ENCODE measurements around the gene MTOR. TPM values are rescaled to one million over a fixed set of nuclear protein-coding genes. Genes with fewer than 3 reads are reported as not detected.
A peak's percentile ranks its signal among the peaks of the same experiment; 100 is the strongest.
"Not testable (repeated sequence)": the region's sequence is repeated elsewhere in the genome, so short reads cannot be mapped to it uniquely, and the experiment has no call there.

The MTOR gene
- 10 to 100 TPM; 33.8 to 49.1 (median 41.6) TPM for polyA plus RNA-seq (ENCODE audit: insufficient read length in 4 of 4)

GRCh38 chr1:11262171-11263049, at the start of gene MTOR:
MTOR (minus strand) TSS chr1:11262551; CDS start chr1:11259409, 3,142 bp downstream.
- peak; percentile 96 to 100 (median 98) for DNase-seq (ENCODE audit: low read depth in 4 of 4, low spot score in 2 of 4)

GRCh38 chr1:11309385-11309784, 47.0 kb upstream of the MTOR start:
- DNase-seq (ENCODE audit: low read depth in 4 of 4, low spot score in 2 of 4) = no peak

- DNase-seq (ENCODE audit: low read depth in 4 of 4, low spot score in 2 of 4) = no peak
Measured at GRCh38 chr1:11308699-11309224, 46.4 kb upstream of the MTOR start.

GRCh38 chr1:11307852-11308251, 45.5 kb upstream of the MTOR start:
- DNase-seq (ENCODE audit: low read depth in 4 of 4, low spot score in 2 of 4) = no peak

- not testable (repeated sequence) for DNase-seq (ENCODE audit: low read depth in 4 of 4, low spot score in 2 of 4)
Measured at GRCh38 chr1:11305516-11305915, 43.2 kb upstream of the MTOR start.

GRCh38 chr1:11302366-11302765, 40.0 kb upstream of the MTOR start:
- DNase-seq (ENCODE audit: low read depth in 4 of 4, low spot score in 2 of 4) = no peak

- no peak for DNase-seq (ENCODE audit: low read depth in 4 of 4, low spot score in 2 of 4)
Measured at GRCh38 chr1:11301601-11302000, 39.2 kb upstream of the MTOR start.

GRCh38 chr1:11299225-11299574, 36.8 kb upstream of the MTOR start:
- DNase-seq (ENCODE audit: low read depth in 4 of 4, low spot score in 2 of 4) = no peak

GRCh38 chr1:11298390-11299224, 36.3 kb upstream of the MTOR start:
- DNase-seq (ENCODE audit: low read depth in 4 of 4, low spot score in 2 of 4) = no peak

- not testable (repeated sequence) for DNase-seq (ENCODE audit: low read depth in 4 of 4, low spot score in 2 of 4)
Measured at GRCh38 chr1:11297774-11298173, 35.4 kb upstream of the MTOR start.

GRCh38 chr1:11295905-11296304, 33.6 kb upstream of the MTOR start:
- no peak for DNase-seq (ENCODE audit: low read depth in 4 of 4, low spot score in 2 of 4)

GRCh38 chr1:11294951-11295350, 32.6 kb upstream of the MTOR start:
- DNase-seq (ENCODE audit: low read depth in 4 of 4, low spot score in 2 of 4) = no peak

- no peak for DNase-seq (ENCODE audit: low read depth in 4 of 4, low spot score in 2 of 4)
Measured at GRCh38 chr1:11293856-11294255, 31.5 kb upstream of the MTOR start.

- no peak for DNase-seq (ENCODE audit: low read depth in 4 of 4, low spot score in 2 of 4)
Measured at GRCh38 chr1:11291049-11291448, 28.7 kb upstream of the MTOR start.

- no peak for DNase-seq (ENCODE audit: low read depth in 4 of 4, low spot score in 2 of 4)
Measured at GRCh38 chr1:11289064-11289463, 26.7 kb upstream of the MTOR start.

- DNase-seq (ENCODE audit: low read depth in 4 of 4, low spot score in 2 of 4) = no peak
Measured at GRCh38 chr1:11286735-11287410, 24.5 kb upstream of the MTOR start.

GRCh38 chr1:11285883-11286734, 23.8 kb upstream of the MTOR start:
- no peak for DNase-seq (ENCODE audit: low read depth in 4 of 4, low spot score in 2 of 4)

- DNase-seq (ENCODE audit: low read depth in 4 of 4, low spot score in 2 of 4) = no peak
Measured at GRCh38 chr1:11284784-11285183, 22.4 kb upstream of the MTOR start.

GRCh38 chr1:11283151-11283550, 20.8 kb upstream of the MTOR start:
- no peak for DNase-seq (ENCODE audit: low read depth in 4 of 4, low spot score in 2 of 4)

All from left renal cortex interstitium (tissue), 4 donors.